GM21529 (cell line): ENCODE measurements around the gene COL4A2.
A peak's percentile ranks its signal among the peaks of the same experiment; 100 is the strongest.
"Not testable (repeated sequence)": the region's sequence is repeated elsewhere in the genome, so short reads cannot be mapped to it uniquely, and the experiment has no call there.

Experiments
- ATAC-seq: cut with Tn5 transposase; IDR thresholded peaks from one replicate; pipeline ENCODE4 v1.9.1; 2021; ENCODE audit not compliant: unreplicated experiment

Gene COL4A2

GRCh38 chr13:110523838-110524540 lies 216.9 kb downstream of the COL4A2 start:
- ATAC-seq: no peak

- ATAC-seq: no peak
Observed at GRCh38 chr13:110524541-110525257, 217.6 kb downstream of the COL4A2 start.

GRCh38 chr13:110525328-110526319 lies 218.5 kb downstream of the COL4A2 start:
- peak; percentile 79 for ATAC-seq

- ATAC-seq: no peak
Observed at GRCh38 chr13:110528371-110528770, 221.3 kb downstream of the COL4A2 start.

- no peak for ATAC-seq
Observed at GRCh38 chr13:110528911-110529310, 221.8 kb downstream of the COL4A2 start.

- ATAC-seq: no peak
Observed at GRCh38 chr13:110529522-110530311, 222.6 kb downstream of the COL4A2 start.

- ATAC-seq: no peak
Observed at GRCh38 chr13:110531100-110531499, 224.0 kb downstream of the COL4A2 start.

GRCh38 chr13:110531671-110532083 lies 224.6 kb downstream of the COL4A2 start:
- ATAC-seq: no peak

GRCh38 chr13:110532258-110532657 lies 225.2 kb downstream of the COL4A2 start:
- ATAC-seq: not testable (repeated sequence)

- ATAC-seq: no peak
Observed at GRCh38 chr13:110533771-110534670, 226.9 kb downstream of the COL4A2 start.

GRCh38 chr13:110535526-110535925 lies 228.4 kb downstream of the COL4A2 start:
- ATAC-seq: no peak

GRCh38 chr13:110536006-110536693 lies 229.1 kb downstream of the COL4A2 start:
- ATAC-seq: no peak

- peak; percentile 75 for ATAC-seq
Observed at GRCh38 chr13:110538632-110539031, 231.5 kb downstream of the COL4A2 start.

- ATAC-seq: no peak
Observed at GRCh38 chr13:110539894-110540293, 232.8 kb downstream of the COL4A2 start.

- no peak for ATAC-seq
Observed at GRCh38 chr13:110540871-110541525, 233.9 kb downstream of the COL4A2 start.

- ATAC-seq: no peak
Observed at GRCh38 chr13:110541526-110541920, 234.4 kb downstream of the COL4A2 start.

- no peak for ATAC-seq
Observed at GRCh38 chr13:110542169-110542796, 235.2 kb downstream of the COL4A2 start.

- no peak for ATAC-seq
Observed at GRCh38 chr13:110546378-110546777, 239.3 kb downstream of the COL4A2 start.
